A673 (cell line): ENCODE measurements around the gene STX1A.

Experiments used
- EZH2 ChIP-seq: fragments of 200-600 bp; sonication (generic); IDR thresholded peaks from 2 replicates; pipeline ENCODE4 v1.6.1; 2017; ENCODE audit warnings: borderline replicate concordance, low read depth, mild to moderate bottlenecking, mixed read lengths, antibody characterized with exemption, low read length; ENCODE audit not compliant: poor library complexity, severe bottlenecking
- TF ChIP-seq, protein P1 (sequence below): fragments of 300-800, 200-600 bp; sonication (generic); conservative IDR thresholded peaks from 2 replicates; pipeline ENCODE4 v1.5.1; 2017; ENCODE audit warnings: low read depth, mild to moderate bottlenecking, antibody characterized with exemption, low read length, moderate library complexity, mixed read lengths

- TF ChIP-seq, protein P1, sequence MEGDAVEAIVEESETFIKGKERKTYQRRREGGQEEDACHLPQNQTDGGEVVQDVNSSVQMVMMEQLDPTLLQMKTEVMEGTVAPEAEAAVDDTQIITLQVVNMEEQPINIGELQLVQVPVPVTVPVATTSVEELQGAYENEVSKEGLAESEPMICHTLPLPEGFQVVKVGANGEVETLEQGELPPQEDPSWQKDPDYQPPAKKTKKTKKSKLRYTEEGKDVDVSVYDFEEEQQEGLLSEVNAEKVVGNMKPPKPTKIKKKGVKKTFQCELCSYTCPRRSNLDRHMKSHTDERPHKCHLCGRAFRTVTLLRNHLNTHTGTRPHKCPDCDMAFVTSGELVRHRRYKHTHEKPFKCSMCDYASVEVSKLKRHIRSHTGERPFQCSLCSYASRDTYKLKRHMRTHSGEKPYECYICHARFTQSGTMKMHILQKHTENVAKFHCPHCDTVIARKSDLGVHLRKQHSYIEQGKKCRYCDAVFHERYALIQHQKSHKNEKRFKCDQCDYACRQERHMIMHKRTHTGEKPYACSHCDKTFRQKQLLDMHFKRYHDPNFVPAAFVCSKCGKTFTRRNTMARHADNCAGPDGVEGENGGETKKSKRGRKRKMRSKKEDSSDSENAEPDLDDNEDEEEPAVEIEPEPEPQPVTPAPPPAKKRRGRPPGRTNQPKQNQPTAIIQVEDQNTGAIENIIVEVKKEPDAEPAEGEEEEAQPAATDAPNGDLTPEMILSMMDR: no peak
- no peak for TF ChIP-seq EZH2
Measured at GRCh38 chr7:73742753-73743641, 23.5 kb upstream of the STX1A start.
